HG02970 (cell line): ENCODE data around the gene CCNB3.
A peak's percentile ranks its signal among the peaks of the same experiment; 100 is the strongest.
"Not testable (repeated sequence)": the region's sequence is repeated elsewhere in the genome, so short reads cannot be mapped to it uniquely, and the experiment has no call there.

ENCODE experiments used
- ATAC-seq: cut with Tn5 transposase; IDR thresholded peaks from one replicate; pipeline ENCODE4 v1.9.1; 2021; ENCODE audit warnings: mild to moderate bottlenecking, moderate library complexity, moderate number of reproducible peaks; ENCODE audit not compliant: unreplicated experiment, low FRiP score

Gene CCNB3

GRCh38 chrX:50204364-50204899 lies at the start of gene CCNB3:
Gene CCNB3, plus strand, starts transcription at chrX:50204765. Its CDS starts 80,399 bp downstream, at chrX:50285164.
- ATAC-seq, result peak; percentile 89

GRCh38 chrX:50157545-50158135 lies 46.9 kb upstream of the CCNB3 start:
- no peak for ATAC-seq

- no peak for ATAC-seq
Observed at GRCh38 chrX:50158593-50158992, 46.0 kb upstream of the CCNB3 start.

- ATAC-seq, result no peak
Observed at GRCh38 chrX:50161127-50161526, 43.4 kb upstream of the CCNB3 start.

- ATAC-seq, result no peak
Observed at GRCh38 chrX:50165727-50166126, 38.8 kb upstream of the CCNB3 start.

GRCh38 chrX:50167366-50167765 lies 37.2 kb upstream of the CCNB3 start:
- no peak for ATAC-seq

GRCh38 chrX:50168241-50168687 lies 36.3 kb upstream of the CCNB3 start:
- no peak for ATAC-seq

- no peak for ATAC-seq
Observed at GRCh38 chrX:50169717-50170116, 34.8 kb upstream of the CCNB3 start.

- no peak for ATAC-seq
Observed at GRCh38 chrX:50180073-50180940, 24.3 kb upstream of the CCNB3 start.

- ATAC-seq, result no peak
Observed at GRCh38 chrX:50183891-50184290, 20.7 kb upstream of the CCNB3 start.

GRCh38 chrX:50188859-50189600 lies 15.5 kb upstream of the CCNB3 start:
- no peak for ATAC-seq

GRCh38 chrX:50198348-50198747 lies 6.2 kb upstream of the CCNB3 start:
- no peak for ATAC-seq

GRCh38 chrX:50200907-50201306 lies 3.7 kb upstream of the CCNB3 start, which contains the start of gene AKAP4:
Gene AKAP4, minus strand, starts transcription at chrX:50201007. Its CDS starts 118 bp downstream, at chrX:50200889.
- ATAC-seq, result no peak

- ATAC-seq, result no peak
Observed at GRCh38 chrX:50202539-50202938, 2.0 kb upstream of the CCNB3 start.

- no peak for ATAC-seq
Observed at GRCh38 chrX:50206753-50207152, 2.2 kb downstream of the CCNB3 start.

GRCh38 chrX:50211510-50211909 lies 6.9 kb downstream of the CCNB3 start:
- ATAC-seq, result no peak

GRCh38 chrX:50281253-50281652 lies 76.7 kb downstream of the CCNB3 start:
- no peak for ATAC-seq

- no peak for ATAC-seq
Observed at GRCh38 chrX:50327235-50327634, 122.7 kb downstream of the CCNB3 start.

GRCh38 chrX:50332668-50333067 lies 128.1 kb downstream of the CCNB3 start:
- not testable (repeated sequence) for ATAC-seq

- ATAC-seq, result no peak
Observed at GRCh38 chrX:50333308-50333707, 128.7 kb downstream of the CCNB3 start.

GRCh38 chrX:50343917-50344316 lies 139.4 kb downstream of the CCNB3 start:
- ATAC-seq, result no peak
